WTC11 (cell line): ENCODE data around the gene FRAT2.

Source experiments
- CBFB ChIP-seq: sonication (generic); formaldehyde crosslinking; IDR thresholded peaks from 2 replicates; pipeline ENCODE4 v1.8.1; 2022; ENCODE audit warnings: mild to moderate bottlenecking, low read depth, missing genetic modification reagents
- CREM ChIP-seq: sonication (generic); formaldehyde crosslinking; IDR thresholded peaks from 2 replicates; pipeline ENCODE4 v1.8.1; 2022; ENCODE audit warnings: mild to moderate bottlenecking, missing genetic modification reagents, moderate library complexity
- NFYB ChIP-seq: sonication (generic); formaldehyde crosslinking; conservative IDR thresholded peaks from 2 replicates; pipeline ENCODE4 v1.8.0; 2022; ENCODE audit warnings: low read depth, missing genetic modification reagents
- SP1 ChIP-seq: sonication (generic); formaldehyde crosslinking; conservative IDR thresholded peaks from 2 replicates; pipeline ENCODE4 v1.8.1; 2022; ENCODE audit warnings: missing genetic modification reagents
- ZNF232 ChIP-seq: sonication (generic); formaldehyde crosslinking; IDR thresholded peaks from 2 replicates; pipeline ENCODE4 v1.8.0; 2022; ENCODE audit warnings: mild to moderate bottlenecking, missing genetic modification reagents
- TF ChIP-seq, protein P1 (sequence below): fragments of 200-600 bp; IDR thresholded peaks from 2 replicates; pipeline ENCODE4 v1.8.0; 2022; ENCODE audit warnings: antibody characterized with exemption
- TF ChIP-seq, protein P2 (sequence below): sonication (generic); formaldehyde crosslinking; IDR thresholded peaks from 2 replicates; pipeline ENCODE4 v1.8.0; 2022; ENCODE audit warnings: mild to moderate bottlenecking, missing genetic modification reagents
- TF ChIP-seq, protein P3 (sequence below): sonication (generic); formaldehyde crosslinking; IDR thresholded peaks from 2 replicates; pipeline ENCODE4 v1.8.1; 2023; ENCODE audit warnings: mild to moderate bottlenecking, missing genetic modification reagents, moderate library complexity

DNA sequence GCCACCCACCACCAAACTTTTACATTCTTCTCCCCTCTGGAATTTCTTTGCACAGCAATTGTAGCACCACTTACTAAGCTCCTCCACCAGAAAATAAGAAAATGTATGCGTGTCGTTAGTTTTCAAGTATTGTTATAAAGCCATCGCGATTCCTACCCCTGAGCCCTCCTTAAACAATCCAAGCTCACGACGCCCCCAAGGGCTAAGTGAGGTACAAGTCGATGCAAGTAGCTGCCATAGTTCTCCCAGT is 1.3 kb downstream of the FRAT2 start:
- TF ChIP-seq ZNF232 (CRISPR knock-in tag) (no peak), CREM (CRISPR knock-in tag) (no peak), SP1 (no peak), NFYB (no peak), CBFB (CRISPR knock-in tag) (no peak)
- TF ChIP-seq, protein P1, sequence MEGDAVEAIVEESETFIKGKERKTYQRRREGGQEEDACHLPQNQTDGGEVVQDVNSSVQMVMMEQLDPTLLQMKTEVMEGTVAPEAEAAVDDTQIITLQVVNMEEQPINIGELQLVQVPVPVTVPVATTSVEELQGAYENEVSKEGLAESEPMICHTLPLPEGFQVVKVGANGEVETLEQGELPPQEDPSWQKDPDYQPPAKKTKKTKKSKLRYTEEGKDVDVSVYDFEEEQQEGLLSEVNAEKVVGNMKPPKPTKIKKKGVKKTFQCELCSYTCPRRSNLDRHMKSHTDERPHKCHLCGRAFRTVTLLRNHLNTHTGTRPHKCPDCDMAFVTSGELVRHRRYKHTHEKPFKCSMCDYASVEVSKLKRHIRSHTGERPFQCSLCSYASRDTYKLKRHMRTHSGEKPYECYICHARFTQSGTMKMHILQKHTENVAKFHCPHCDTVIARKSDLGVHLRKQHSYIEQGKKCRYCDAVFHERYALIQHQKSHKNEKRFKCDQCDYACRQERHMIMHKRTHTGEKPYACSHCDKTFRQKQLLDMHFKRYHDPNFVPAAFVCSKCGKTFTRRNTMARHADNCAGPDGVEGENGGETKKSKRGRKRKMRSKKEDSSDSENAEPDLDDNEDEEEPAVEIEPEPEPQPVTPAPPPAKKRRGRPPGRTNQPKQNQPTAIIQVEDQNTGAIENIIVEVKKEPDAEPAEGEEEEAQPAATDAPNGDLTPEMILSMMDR: no peak
- TF ChIP-seq, protein P2, sequence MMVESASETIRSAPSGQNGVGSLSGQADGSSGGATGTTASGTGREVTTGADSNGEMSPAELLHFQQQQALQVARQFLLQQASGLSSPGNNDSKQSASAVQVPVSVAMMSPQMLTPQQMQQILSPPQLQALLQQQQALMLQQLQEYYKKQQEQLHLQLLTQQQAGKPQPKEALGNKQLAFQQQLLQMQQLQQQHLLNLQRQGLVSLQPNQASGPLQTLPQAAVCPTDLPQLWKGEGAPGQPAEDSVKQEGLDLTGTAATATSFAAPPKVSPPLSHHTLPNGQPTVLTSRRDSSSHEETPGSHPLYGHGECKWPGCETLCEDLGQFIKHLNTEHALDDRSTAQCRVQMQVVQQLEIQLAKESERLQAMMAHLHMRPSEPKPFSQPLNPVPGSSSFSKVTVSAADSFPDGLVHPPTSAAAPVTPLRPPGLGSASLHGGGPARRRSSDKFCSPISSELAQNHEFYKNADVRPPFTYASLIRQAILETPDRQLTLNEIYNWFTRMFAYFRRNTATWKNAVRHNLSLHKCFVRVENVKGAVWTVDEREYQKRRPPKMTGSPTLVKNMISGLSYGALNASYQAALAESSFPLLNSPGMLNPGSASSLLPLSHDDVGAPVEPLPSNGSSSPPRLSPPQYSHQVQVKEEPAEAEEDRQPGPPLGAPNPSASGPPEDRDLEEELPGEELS (CRISPR knock-in tag): no peak
- TF ChIP-seq, protein P3, sequence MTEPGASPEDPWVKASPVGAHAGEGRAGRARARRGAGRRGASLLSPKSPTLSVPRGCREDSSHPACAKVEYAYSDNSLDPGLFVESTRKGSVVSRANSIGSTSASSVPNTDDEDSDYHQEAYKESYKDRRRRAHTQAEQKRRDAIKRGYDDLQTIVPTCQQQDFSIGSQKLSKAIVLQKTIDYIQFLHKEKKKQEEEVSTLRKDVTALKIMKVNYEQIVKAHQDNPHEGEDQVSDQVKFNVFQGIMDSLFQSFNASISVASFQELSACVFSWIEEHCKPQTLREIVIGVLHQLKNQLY (CRISPR knock-in tag): no peak
